ENCODE measurements around the gene RHOU.

The RHOU gene

GRCh38 chr1:228784181-228784580 is 48.9 kb downstream of the RHOU start:
- no peaks in the 10 kb centered on the region for H3K9me2 ChIP-seq (replicated peaks; ENCODE audit: insufficient read depth, low read length)
- H3K9me3 ChIP-seq (ENCODE audit: insufficient read depth, low read length) = no peaks in the 10 kb centered on the region; the same call in 1 of the 2 replicates
- H2AFZ ChIP-seq (ENCODE audit: low read depth, low read length, severe bottlenecking) = no peak overlapping the region
- no peak overlapping the region for H3K9ac ChIP-seq (ENCODE audit: low read length)
- H3K36me3 ChIP-seq (ENCODE audit: low read length) = no peaks in the 10 kb centered on the region
- H3K4me2 ChIP-seq (ENCODE audit: low read depth, low read length, poor library complexity, severe bottlenecking) = no peak overlapping the region
- no peaks in the 10 kb centered on the region for H3K27me3 ChIP-seq (ENCODE audit: low read length)
- H4K20me1 ChIP-seq (ENCODE audit: low read depth, low read length) = no peaks in the 10 kb centered on the region
- H3K79me2 ChIP-seq (ENCODE audit: insufficient read depth, low read length) = no peaks in the 10 kb centered on the region
- TF ChIP-seq EZH2phosphoT487 (conservative IDR thresholded peaks at IDR 0.05; ENCODE audit: low read length) (no peak), CTCF (IDR thresholded peaks at IDR 0.05; ENCODE audit: insufficient read depth, low read length, poor library complexity, severe bottlenecking) (no peak)
- H3K27ac ChIP-seq (ENCODE audit: low read depth, low read length) = no peak overlapping the region
- no peaks in the 10 kb centered on the region for H3F3A ChIP-seq (ENCODE audit: insufficient read depth)
- no peak overlapping the region for H3K4me3 ChIP-seq (ENCODE audit: insufficient read depth, low read length, poor library complexity, severe bottlenecking)

GRCh38 chr1:228785366-228786330 is 50.4 kb downstream of the RHOU start:
- Histone ChIP-seq H3K79me2 (ENCODE audit: insufficient read depth, low read length) (no peaks in the 10 kb centered on the region), H3K9me3 (ENCODE audit: insufficient read depth, low read length) (no peaks in the 10 kb centered on the region; the same call in 1 of the 2 replicates), H3K4me2 (ENCODE audit: low read depth, low read length, poor library complexity, severe bottlenecking) (no peak overlapping the region), H2AFZ (ENCODE audit: low read depth, low read length, severe bottlenecking) (no peak overlapping the region), H3F3A (ENCODE audit: insufficient read depth) (no peaks in the 10 kb centered on the region), H3K4me3 (ENCODE audit: insufficient read depth, low read length, poor library complexity, severe bottlenecking) (no peak overlapping the region), H3K27me3 (ENCODE audit: low read length) (no peaks in the 10 kb centered on the region), H3K9ac (ENCODE audit: low read length) (no peak overlapping the region), H3K9me2 (replicated peaks; ENCODE audit: insufficient read depth, low read length) (no peaks in the 10 kb centered on the region), H3K27ac (ENCODE audit: low read depth, low read length) (no peak overlapping the region), H4K20me1 (ENCODE audit: low read depth, low read length) (no peaks in the 10 kb centered on the region), H3K36me3 (ENCODE audit: low read length) (no peaks in the 10 kb centered on the region)
- TF ChIP-seq EZH2phosphoT487 (conservative IDR thresholded peaks at IDR 0.05; ENCODE audit: low read length) (no peak), CTCF (IDR thresholded peaks at IDR 0.05; ENCODE audit: insufficient read depth, low read length, poor library complexity, severe bottlenecking) (no peak)

DNA sequence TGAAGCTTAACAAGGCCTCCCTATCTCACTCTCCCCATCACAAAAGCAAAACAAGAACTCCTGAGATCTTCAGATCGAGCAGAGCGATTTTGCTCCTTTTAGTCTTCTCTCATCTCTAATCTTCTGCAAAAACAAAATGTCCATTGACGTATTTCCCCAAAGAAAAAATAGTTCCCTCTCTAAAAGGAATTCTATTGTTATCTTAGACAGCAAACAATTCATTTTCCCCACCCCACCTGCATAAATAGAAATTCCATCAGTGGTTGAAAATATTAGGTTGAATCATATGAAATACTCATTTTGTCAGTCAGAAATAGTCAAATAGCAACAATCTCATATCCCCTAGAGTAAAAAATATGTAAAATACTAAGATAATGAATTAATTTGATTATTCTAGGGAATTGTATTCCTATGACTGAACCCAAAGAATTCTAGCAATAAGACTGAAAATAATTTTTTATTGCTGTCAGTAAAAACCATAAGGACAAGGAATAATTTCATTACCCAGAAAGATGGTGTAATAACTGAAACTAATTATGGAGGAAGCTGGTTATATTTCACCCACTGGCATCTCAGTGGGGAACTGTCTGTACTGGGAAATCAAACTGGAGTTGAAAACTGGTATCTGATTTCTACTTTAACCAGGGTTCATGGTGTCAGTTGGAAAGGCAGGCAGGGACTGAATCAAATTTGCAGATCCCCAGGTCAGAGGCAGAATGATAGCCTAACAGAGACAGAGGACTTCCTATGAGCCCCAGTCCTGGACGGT is 51.3 kb downstream of the RHOU start:
- Histone ChIP-seq H3K9me2 (replicated peaks; ENCODE audit: insufficient read depth, low read length) (no peaks in the 10 kb centered on the region), H2AFZ (ENCODE audit: low read depth, low read length, severe bottlenecking) (no peak overlapping the region), H3K79me2 (ENCODE audit: insufficient read depth, low read length) (no peaks in the 10 kb centered on the region), H3K36me3 (ENCODE audit: low read length) (no peaks in the 10 kb centered on the region), H3K9me3 (ENCODE audit: insufficient read depth, low read length) (no peaks in the 10 kb centered on the region; the same call in 1 of the 2 replicates), H3K4me2 (ENCODE audit: low read depth, low read length, poor library complexity, severe bottlenecking) (no peak overlapping the region), H3F3A (ENCODE audit: insufficient read depth) (no peaks in the 10 kb centered on the region), H3K27ac (ENCODE audit: low read depth, low read length) (no peak overlapping the region), H4K20me1 (ENCODE audit: low read depth, low read length) (no peaks in the 10 kb centered on the region), H3K9ac (ENCODE audit: low read length) (no peak overlapping the region), H3K4me3 (ENCODE audit: insufficient read depth, low read length, poor library complexity, severe bottlenecking) (no peak overlapping the region), H3K27me3 (ENCODE audit: low read length) (no peaks in the 10 kb centered on the region)
- TF ChIP-seq EZH2phosphoT487 (conservative IDR thresholded peaks at IDR 0.05; ENCODE audit: low read length) (no peak), CTCF (IDR thresholded peaks at IDR 0.05; ENCODE audit: insufficient read depth, low read length, poor library complexity, severe bottlenecking) (no peak)

Data from SU-DHL-6 (cell line).